H9 (cell line): ENCODE results near the gene VPS26B. TPM values are rescaled to one million over a fixed set of nuclear protein-coding genes. Genes with fewer than 3 reads are reported as not detected.

Source experiments
- DNase-seq: peaks from one replicate; pipeline ENCODE4 v3.0.0-alpha.2; 2017
- H2AFZ ChIP-seq: one replicate; pipeline ENCODE4 v1.6.1; 2013; ENCODE audit warnings: mild to moderate bottlenecking, low read length, control low read depth, moderate library complexity
- H2AK5ac ChIP-seq: 2 replicates; pipeline ENCODE4 v1.6.1; 2013; ENCODE audit warnings: low read length, control low read depth, mixed read lengths; ENCODE audit not compliant: insufficient read length
- H2BK120ac ChIP-seq: one replicate; pipeline ENCODE4 v1.6.1; 2013; ENCODE audit warnings: low read depth, mild to moderate bottlenecking, low read length, control low read depth, inconsistent platforms; ENCODE audit not compliant: poor library complexity, severe bottlenecking
- H2BK12ac ChIP-seq: 2 replicates; pipeline ENCODE4 v1.6.1; 2013; ENCODE audit warnings: low read length, control low read depth, mixed read lengths, low read depth; ENCODE audit not compliant: insufficient read length
- H2BK15ac ChIP-seq: 2 replicates; pipeline ENCODE4 v1.6.1; 2013; ENCODE audit warnings: low read depth, low read length, control low read depth
- H2BK20ac ChIP-seq: one replicate; pipeline ENCODE4 v1.6.1; 2013; ENCODE audit warnings: low read depth, mild to moderate bottlenecking, low read length, control low read depth, inconsistent platforms; ENCODE audit not compliant: poor library complexity, severe bottlenecking
- H2BK5ac ChIP-seq: 2 replicates; pipeline ENCODE4 v1.6.1; 2013; ENCODE audit warnings: low read length, control low read depth, mixed read lengths; ENCODE audit not compliant: insufficient read length
- H3K14ac ChIP-seq: 2 replicates; pipeline ENCODE4 v1.6.1; 2013; ENCODE audit warnings: low read length, control low read depth; ENCODE audit not compliant: insufficient read depth
- H3K18ac ChIP-seq: 2 replicates; pipeline ENCODE4 v1.6.1; 2013; ENCODE audit warnings: low read depth, mild to moderate bottlenecking, mixed read lengths, low read length, control low read depth; ENCODE audit not compliant: insufficient read length
- H3K23ac ChIP-seq: 2 replicates; pipeline ENCODE4 v1.6.1; 2013; ENCODE audit warnings: low read length, control low read depth, mixed read lengths, low read depth; ENCODE audit not compliant: insufficient read length
- H3K23me2 ChIP-seq: 2 replicates; pipeline ENCODE4 v1.6.1; 2013; ENCODE audit warnings: low read depth, mild to moderate bottlenecking, mixed read lengths, low read length, control low read depth; ENCODE audit not compliant: insufficient read length, poor library complexity, severe bottlenecking
- H3K27ac ChIP-seq: 2 replicates; pipeline ENCODE4 v1.5.1; 2013; ENCODE audit warnings: low read length, control low read depth, mixed read lengths, low read depth; ENCODE audit not compliant: insufficient read length
- H3K27me3 ChIP-seq: 2 replicates; pipeline ENCODE4 v1.6.1; 2013; ENCODE audit warnings: low read length, control low read depth, inconsistent platforms; ENCODE audit not compliant: insufficient read depth
- H3K4ac ChIP-seq: 2 replicates; pipeline ENCODE4 v1.6.1; 2013; ENCODE audit warnings: low read depth, mild to moderate bottlenecking, control low read depth, inconsistent platforms, low read length, moderate library complexity
- H3K4me1 ChIP-seq: 2 replicates; pipeline ENCODE4 v1.6.1; 2013; ENCODE audit warnings: low read length, control low read depth, inconsistent platforms; ENCODE audit not compliant: insufficient read depth
- H3K4me2 ChIP-seq: 2 replicates; pipeline ENCODE4 v1.6.1; 2013; ENCODE audit warnings: low read length, control low read depth, mixed read lengths; ENCODE audit not compliant: insufficient read length, insufficient read depth
- H3K56ac ChIP-seq: 2 replicates; pipeline ENCODE4 v1.6.1; 2013; ENCODE audit warnings: low read depth, mild to moderate bottlenecking, mixed read lengths, low read length, control low read depth; ENCODE audit not compliant: insufficient read length
- H3K79me1 ChIP-seq: 2 replicates; pipeline ENCODE4 v1.6.1; 2013; ENCODE audit warnings: low read depth, mild to moderate bottlenecking, moderate library complexity, low read length, control low read depth, inconsistent platforms; ENCODE audit not compliant: insufficient read depth, poor library complexity, severe bottlenecking
- H3K79me2 ChIP-seq: 2 replicates; pipeline ENCODE4 v1.6.1; 2013; ENCODE audit warnings: low read length, control low read depth, inconsistent platforms; ENCODE audit not compliant: insufficient read depth
- H3K9ac ChIP-seq: 2 replicates; pipeline ENCODE4 v1.6.1; 2013; ENCODE audit warnings: low read length, control low read depth, mixed read lengths; ENCODE audit not compliant: insufficient read length; ENCODE audit errors: extremely low read depth
- H3K9me3 ChIP-seq: one replicate; pipeline ENCODE4 v1.6.1; 2013; ENCODE audit warnings: low read depth, low read length, inconsistent platforms; ENCODE audit not compliant: control insufficient read depth
- H3T11ph ChIP-seq: one replicate; pipeline ENCODE4 v1.6.1; 2013; ENCODE audit warnings: mild to moderate bottlenecking, low read length, control low read depth, inconsistent platforms
- H4K20me1 ChIP-seq: one replicate; pipeline ENCODE4 v1.6.1; 2013; ENCODE audit not compliant: control insufficient read depth, insufficient read length, insufficient read depth
- H4K5ac ChIP-seq: 2 replicates; pipeline ENCODE4 v1.6.1; 2013; ENCODE audit warnings: low read depth, mild to moderate bottlenecking, mixed read lengths, low read length, control low read depth; ENCODE audit not compliant: insufficient read length
- H4K8ac ChIP-seq: replicated peaks from 2 replicates; pipeline ENCODE4 v1.6.1; 2013; ENCODE audit warnings: low read length, control low read depth, mixed read lengths, low read depth; ENCODE audit not compliant: insufficient read length
- H4K91ac ChIP-seq: 2 replicates; pipeline ENCODE4 v1.6.1; 2013; ENCODE audit warnings: low read depth, mild to moderate bottlenecking, moderate library complexity, mixed read lengths, low read length, control low read depth; ENCODE audit not compliant: insufficient read length
- H3K27ac Mint-ChIP-seq, 3 experiments: 2 replicates in 2 of 3; 3 replicates in 1 of 3; pipeline ENCODE4 v1.8.0; 2020 to 2021; ENCODE audit warnings: mixed read lengths in 3 of 3, mild to moderate bottlenecking in 1 of 3, moderate library complexity in 1 of 3
- H3K27me3 Mint-ChIP-seq: 2 replicates; pipeline ENCODE4 v1.8.0; 2021; ENCODE audit warnings: low read depth, mild to moderate bottlenecking, moderate library complexity, mixed read lengths
- H3K36me3 Mint-ChIP-seq, 3 experiments: 2 replicates in 2 of 3; 3 replicates in 1 of 3; pipeline ENCODE4 v1.8.0; 2020 to 2021; ENCODE audit warnings: low read depth in 3 of 3, mixed read lengths in 3 of 3; ENCODE audit not compliant: insufficient read depth in 1 of 3
- H3K4me1 Mint-ChIP-seq, 2 experiments: 2 replicates each; pipeline ENCODE4 v1.8.0; 2020; ENCODE audit warnings: mixed read lengths in 2 of 2
- H3K4me3 Mint-ChIP-seq, 2 experiments: 2 replicates in 1 of 2; 3 replicates in 1 of 2; pipeline ENCODE4 v1.8.0; 2020 to 2021; ENCODE audit warnings: mild to moderate bottlenecking in 2 of 2, mixed read lengths in 2 of 2, moderate library complexity in 1 of 2
- H3K9me3 Mint-ChIP-seq, 2 experiments: 2 replicates in 1 of 2; 3 replicates in 1 of 2; pipeline ENCODE4 v1.8.0; 2020; ENCODE audit warnings: mild to moderate bottlenecking in 2 of 2, mixed read lengths in 2 of 2, moderate library complexity in 1 of 2
- CTCF ChIP-seq: fragments of 200-600 bp; sonication (generic); conservative IDR thresholded peaks from 3 replicates; pipeline ENCODE4 v1.8.0; 2021; ENCODE audit warnings: antibody characterized with exemption, mild to moderate bottlenecking
- WGBS: extraction: QIAGEN DNeasy Blood & Tissue Kit; methylation state at CpG from one replicate; pipeline ENCODE4 v1.1.7; 2013; ENCODE audit warnings: missing lambda C conversion rate, low lambda C conversion rate, mixed read lengths; ENCODE audit not compliant: insufficient read length; ENCODE audit errors: extremely low coverage; 5-methylcytosine and 5-hydroxymethylcytosine counted together
- total RNA-seq: library from RNA; stranded (reverse); gene quantifications from 2 replicates; pipeline ENCODE4 v1.2.1, GENCODE V29; 2021

Gene VPS26B
- total RNA-seq, 1 experiment from 2014 or later, result 27.5 TPM

- no peak within 1 kb of the TSS for H4K91ac ChIP-seq
- H3K23ac ChIP-seq, result no peak within 1 kb of the TSS
- H3K27ac ChIP-seq, result no peak within 1 kb of the TSS
- H3K4me1 ChIP-seq, result peaks cover 10% of the 10 kb centered on the region
- H2BK20ac ChIP-seq, result no peak within 1 kb of the TSS
- H4K5ac ChIP-seq, result no peak within 1 kb of the TSS
- peaks cover 7 to 12% (median 10%) of the 10 kb centered on the region in 3 experiments; a peak in 6 of 7 replicates for H3K36me3 Mint-ChIP-seq
- no peak within 1 kb of the TSS for H3K4ac ChIP-seq
- H3K4me2 ChIP-seq, result peak within 1 kb of the TSS; percentile 86
- no peak within 1 kb of the TSS for H3K56ac ChIP-seq
- no peak within 1 kb of the TSS for H2BK12ac ChIP-seq
- H3K18ac ChIP-seq, result no peak within 1 kb of the TSS
- H3K14ac ChIP-seq, result peak within 1 kb of the TSS; percentile 38; the same call in 1 of the 2 replicates
- peaks cover 12% of the 10 kb centered on the region; the same call in 1 of the 2 replicates for H3K79me2 ChIP-seq
- no CpG with 5 or more reads among the region's 68 CpGs for WGBS
- peak; percentile 57 for TF ChIP-seq CTCF
- no peak within 1 kb of the TSS for H2AFZ ChIP-seq
- no peaks in the 10 kb centered on the region for H3K27me3 ChIP-seq
- H3K27ac Mint-ChIP-seq, result peak within 1 kb of the TSS; percentile 40 to 98 (median 57); a peak in 6 of 7 replicates
- H2AK5ac ChIP-seq, result no peak within 1 kb of the TSS
- peaks cover 15% of the 10 kb centered on the region for H3K27me3 Mint-ChIP-seq
- DNase-seq, result peak; percentile 53
- no peaks in the 10 kb centered on the region for H3K9me3 ChIP-seq
- peaks cover 0 to 4% of the 10 kb centered on the region in 2 experiments; a peak in 3 of 5 replicates for H3K9me3 Mint-ChIP-seq
- no peak within 1 kb of the TSS for H3T11ph ChIP-seq
- peaks cover 43 to 51% of the 10 kb centered on the region in 2 experiments for H3K4me1 Mint-ChIP-seq
- H2BK5ac ChIP-seq, result no peak within 1 kb of the TSS
- no peaks in the 10 kb centered on the region for H4K20me1 ChIP-seq
- H2BK15ac ChIP-seq, result no peak within 1 kb of the TSS
- peak within 1 kb of the TSS; percentile 96 to 99 for H3K4me3 Mint-ChIP-seq
- peaks cover 21% of the 10 kb centered on the region for H3K23me2 ChIP-seq
- H2BK120ac ChIP-seq, result no peak within 1 kb of the TSS
- no peaks in the 10 kb centered on the region for H3K79me1 ChIP-seq
- no peak within 1 kb of the TSS for H4K8ac ChIP-seq
- H3K9ac ChIP-seq, result peak within 1 kb of the TSS; percentile 63
Observed at GRCh38 chr11:134275534-134276395, 51.3 kb downstream of the VPS26B start, which contains the start of gene GLB1L3. GLB1L3 (plus strand) TSS chr11:134276379; CDS start chr11:134276741, 362 bp downstream.
